BE2C (cell line): ENCODE measurements around the gene CEACAM16.
A peak's percentile ranks its signal among the peaks of the same experiment; 100 is the strongest.

Experiments
- DNase-seq: peaks from one replicate; pipeline ENCODE4 v3.0.0-alpha.2; 2020
- H3K27me3 ChIP-seq: fragments of 250-450 bp; sonication (Bioruptor Pico); 2 replicates; pipeline ENCODE4 v1.5.1; 2020; ENCODE audit warnings: mild to moderate bottlenecking
- H3K36me3 ChIP-seq: fragments of 250-450 bp; sonication (Bioruptor Pico); 2 replicates; pipeline ENCODE4 v1.5.1; 2020; ENCODE audit warnings: mild to moderate bottlenecking
- H3K4me1 ChIP-seq: fragments of 250-450 bp; sonication (Bioruptor Pico); 2 replicates; pipeline ENCODE4 v1.5.1; 2020
- H3K4me3 ChIP-seq: 2 replicates; pipeline ENCODE4 v1.5.1; 2011; ENCODE audit warnings: low read depth, low read length
- H3K9me3 ChIP-seq: fragments of 250-450 bp; sonication (Bioruptor Pico); 2 replicates; pipeline ENCODE4 v1.5.1; 2020
- TF ChIP-seq, protein P1 (sequence below): IDR thresholded peaks from 2 replicates; pipeline ENCODE4 v1.5.1; 2012; ENCODE audit warnings: mild to moderate bottlenecking, low read depth, low read length

The CEACAM16 gene

DNA sequence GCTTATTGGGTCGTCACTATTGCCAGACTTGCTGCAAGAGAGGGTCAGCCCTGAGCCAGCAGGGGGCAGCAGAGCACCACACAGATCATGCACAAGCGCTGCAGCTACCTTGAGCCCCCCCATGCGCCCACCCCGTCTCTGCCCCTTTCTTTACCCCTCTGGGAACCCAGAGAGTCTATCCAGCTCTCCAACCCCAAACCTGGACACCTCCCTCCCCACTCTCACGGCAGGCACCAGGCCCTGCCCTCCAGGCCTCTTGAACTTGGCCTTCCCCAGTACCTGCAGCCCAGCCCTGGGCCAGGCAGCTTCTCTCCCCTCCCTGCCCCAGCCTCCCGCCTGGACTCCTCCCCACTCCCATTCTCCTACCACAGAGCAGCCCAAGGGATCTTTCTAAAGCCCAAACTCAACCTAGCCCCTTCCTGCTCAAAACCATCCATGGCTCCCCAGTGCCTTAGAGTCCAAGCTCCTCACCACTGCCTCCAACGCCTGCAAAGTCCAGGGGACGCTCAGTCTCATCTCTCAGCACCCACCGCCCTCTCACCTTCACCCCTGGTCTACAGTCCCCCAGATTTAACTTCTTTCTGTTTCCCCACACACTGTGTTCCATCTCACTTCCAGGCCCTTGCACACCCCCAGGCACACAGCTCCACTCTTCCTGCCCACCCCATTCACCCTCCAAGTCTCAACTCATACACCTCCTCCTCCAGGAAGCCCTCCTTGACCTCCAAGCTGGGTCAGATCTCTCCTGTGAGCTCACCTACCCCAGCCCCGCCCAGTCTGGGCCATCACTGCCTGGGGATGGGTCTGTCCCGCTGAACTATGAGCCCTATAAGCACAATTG, 9.4 kb upstream of the CEACAM16 start:
- TF ChIP-seq, protein P1, sequence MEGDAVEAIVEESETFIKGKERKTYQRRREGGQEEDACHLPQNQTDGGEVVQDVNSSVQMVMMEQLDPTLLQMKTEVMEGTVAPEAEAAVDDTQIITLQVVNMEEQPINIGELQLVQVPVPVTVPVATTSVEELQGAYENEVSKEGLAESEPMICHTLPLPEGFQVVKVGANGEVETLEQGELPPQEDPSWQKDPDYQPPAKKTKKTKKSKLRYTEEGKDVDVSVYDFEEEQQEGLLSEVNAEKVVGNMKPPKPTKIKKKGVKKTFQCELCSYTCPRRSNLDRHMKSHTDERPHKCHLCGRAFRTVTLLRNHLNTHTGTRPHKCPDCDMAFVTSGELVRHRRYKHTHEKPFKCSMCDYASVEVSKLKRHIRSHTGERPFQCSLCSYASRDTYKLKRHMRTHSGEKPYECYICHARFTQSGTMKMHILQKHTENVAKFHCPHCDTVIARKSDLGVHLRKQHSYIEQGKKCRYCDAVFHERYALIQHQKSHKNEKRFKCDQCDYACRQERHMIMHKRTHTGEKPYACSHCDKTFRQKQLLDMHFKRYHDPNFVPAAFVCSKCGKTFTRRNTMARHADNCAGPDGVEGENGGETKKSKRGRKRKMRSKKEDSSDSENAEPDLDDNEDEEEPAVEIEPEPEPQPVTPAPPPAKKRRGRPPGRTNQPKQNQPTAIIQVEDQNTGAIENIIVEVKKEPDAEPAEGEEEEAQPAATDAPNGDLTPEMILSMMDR, result peak; percentile 93
- Histone ChIP-seq H3K4me3 (no peak overlapping the region), H3K27me3 (no peaks in the 10 kb centered on the region), H3K36me3 (no peaks in the 10 kb centered on the region), H3K4me1 (no peaks in the 10 kb centered on the region), H3K9me3 (no peaks in the 10 kb centered on the region)
- DNase-seq, result peak; percentile 86

DNA sequence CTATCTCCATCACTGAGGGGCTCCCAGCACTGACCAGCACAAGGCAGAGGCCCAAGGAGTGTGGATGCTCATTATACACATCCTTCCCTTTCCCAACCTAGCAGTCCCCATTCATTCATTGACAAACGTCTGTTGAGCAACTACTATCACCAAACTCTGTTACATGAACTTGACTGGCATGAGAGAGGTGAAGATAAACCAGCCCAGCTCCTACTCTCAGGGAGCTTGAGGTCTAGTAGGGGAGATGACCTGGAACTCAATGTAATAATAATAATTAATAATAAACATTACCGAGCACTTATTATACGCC, 8.9 kb upstream of the CEACAM16 start:
- Histone ChIP-seq H3K4me1 (no peaks in the 10 kb centered on the region), H3K27me3 (no peaks in the 10 kb centered on the region), H3K9me3 (no peaks in the 10 kb centered on the region), H3K36me3 (no peaks in the 10 kb centered on the region), H3K4me3 (no peak overlapping the region)
- DNase-seq, result no peak
- TF ChIP-seq, protein P1, result no peak

DNA sequence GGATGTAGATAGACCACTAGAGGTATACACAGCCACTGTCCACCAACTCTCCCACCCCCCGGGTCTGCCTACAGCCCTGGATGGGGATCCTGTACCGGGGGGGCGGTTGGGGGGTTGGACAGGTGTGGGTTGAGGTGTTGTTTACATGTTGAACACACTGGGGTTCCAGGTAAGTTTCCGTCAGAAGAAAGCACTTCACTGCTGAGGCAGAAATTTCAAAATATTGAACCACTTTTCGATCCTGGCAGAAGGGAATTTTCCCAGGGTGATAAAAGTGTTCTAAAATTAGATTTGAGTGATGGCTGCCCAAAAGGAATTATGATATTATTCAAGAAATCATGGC, 6.6 kb upstream of the CEACAM16 start:
- H3K9me3 ChIP-seq, result no peaks in the 10 kb centered on the region
- no peak overlapping the region for H3K4me3 ChIP-seq
- H3K4me1 ChIP-seq, result no peaks in the 10 kb centered on the region
- H3K36me3 ChIP-seq, result no peaks in the 10 kb centered on the region
- TF ChIP-seq, protein P1, result no peak
- H3K27me3 ChIP-seq, result no peaks in the 10 kb centered on the region
- DNase-seq, result no peak

DNA sequence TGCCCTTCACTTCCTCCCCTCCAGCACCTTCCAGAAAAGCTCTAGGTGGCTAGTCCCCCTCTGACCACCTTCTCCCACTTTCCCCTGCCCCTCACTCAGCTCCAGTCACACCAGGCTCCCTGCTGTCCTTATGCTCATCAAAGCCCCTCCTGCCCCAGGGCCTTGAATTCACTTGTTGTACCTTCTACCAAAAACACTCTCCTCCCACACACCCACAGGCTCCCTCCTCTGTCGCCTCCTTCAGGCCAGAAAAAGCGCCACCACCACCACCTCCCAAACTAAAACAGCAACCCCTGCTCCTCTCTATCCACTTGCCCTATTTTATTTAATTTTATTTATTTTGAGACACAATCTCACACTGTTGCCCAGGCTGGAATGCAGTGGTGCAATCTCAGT, 4.8 kb upstream of the CEACAM16 start:
- H3K9me3 ChIP-seq, result no peaks in the 10 kb centered on the region
- no peaks in the 10 kb centered on the region for H3K27me3 ChIP-seq
- no peak overlapping the region for H3K4me3 ChIP-seq
- TF ChIP-seq, protein P1, result peak; percentile 37; the same call in 1 of the 2 replicates
- no peak for DNase-seq
- H3K36me3 ChIP-seq, result no peaks in the 10 kb centered on the region
- no peaks in the 10 kb centered on the region for H3K4me1 ChIP-seq

DNA sequence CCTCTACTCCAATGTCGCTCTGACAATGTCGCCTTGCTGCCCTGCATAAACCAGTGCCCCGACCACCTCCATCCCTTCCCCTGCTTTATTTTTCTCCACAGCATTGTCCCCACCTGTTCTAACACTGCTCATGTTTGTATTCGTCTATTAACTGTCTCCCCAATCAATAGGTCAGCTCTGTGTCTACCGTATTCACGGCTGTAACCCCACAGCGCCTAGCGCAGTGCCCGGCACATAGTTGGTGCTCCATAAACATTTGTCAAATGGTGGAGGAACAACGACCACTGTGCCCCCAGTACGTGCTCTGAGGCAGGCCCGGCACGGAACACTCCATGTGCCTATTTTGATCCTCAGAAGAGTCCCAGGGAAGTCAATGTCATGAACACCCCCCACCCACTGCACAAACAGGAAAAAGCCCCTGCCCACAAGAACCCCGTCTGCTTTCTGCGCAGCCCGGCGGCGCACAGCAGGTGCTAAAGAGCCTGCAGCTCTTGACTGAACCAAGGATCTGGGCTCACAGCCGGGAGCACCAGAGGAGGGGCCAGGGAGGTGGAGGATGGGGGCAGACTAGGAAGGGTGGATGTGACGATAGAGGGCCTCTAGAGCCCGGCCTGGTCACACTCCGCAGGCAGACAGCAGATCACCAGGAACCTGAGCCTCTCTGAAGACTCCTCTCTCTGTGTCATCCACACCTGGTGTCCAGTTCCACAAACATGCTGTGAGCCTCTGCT, 1.8 kb upstream of the CEACAM16 start:
- Histone ChIP-seq H3K36me3 (no peaks in the 10 kb centered on the region), H3K27me3 (no peaks in the 10 kb centered on the region), H3K9me3 (no peaks in the 10 kb centered on the region), H3K4me1 (no peaks in the 10 kb centered on the region), H3K4me3 (no peak overlapping the region)
- no peak for DNase-seq
- TF ChIP-seq, protein P1, result no peak

DNA sequence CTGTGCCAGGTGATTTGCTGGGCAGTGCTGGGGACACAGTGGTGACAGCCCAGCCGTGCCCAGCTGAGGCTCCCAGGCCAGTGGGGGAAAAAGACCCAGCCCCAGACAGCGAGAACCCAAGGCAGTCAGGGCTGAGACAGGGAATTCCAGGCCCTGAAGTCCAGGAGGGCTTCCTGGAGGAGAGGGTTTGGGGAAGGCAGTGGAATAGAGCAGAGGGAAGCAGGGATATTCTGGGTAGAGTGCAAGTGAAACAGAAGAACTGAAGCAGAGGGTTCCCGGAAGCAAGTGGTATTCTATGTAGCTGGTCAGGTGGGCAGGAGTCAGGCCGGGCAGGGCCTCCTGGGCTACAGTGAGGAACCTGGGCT, 1.3 kb upstream of the CEACAM16 start:
- no peaks in the 10 kb centered on the region for H3K9me3 ChIP-seq
- H3K4me1 ChIP-seq, result no peaks in the 10 kb centered on the region
- TF ChIP-seq, protein P1, result no peak
- no peak for DNase-seq
- H3K36me3 ChIP-seq, result no peaks in the 10 kb centered on the region
- H3K27me3 ChIP-seq, result no peaks in the 10 kb centered on the region
- no peak overlapping the region for H3K4me3 ChIP-seq
